NCI-H187 (cell line): ENCODE data around the gene FBXO5.
A peak's percentile ranks its signal among the peaks of the same experiment; 100 is the strongest.
"Not testable (repeated sequence)": the region's sequence is repeated elsewhere in the genome, so short reads cannot be mapped to it uniquely, and the experiment has no call there.

Experiments
- DNase-seq, 2 experiments: peaks; one replicate each; lab custom pipeline; 2025; lab: John Stamatoyannopoulos, UW

Gene FBXO5, protein sequence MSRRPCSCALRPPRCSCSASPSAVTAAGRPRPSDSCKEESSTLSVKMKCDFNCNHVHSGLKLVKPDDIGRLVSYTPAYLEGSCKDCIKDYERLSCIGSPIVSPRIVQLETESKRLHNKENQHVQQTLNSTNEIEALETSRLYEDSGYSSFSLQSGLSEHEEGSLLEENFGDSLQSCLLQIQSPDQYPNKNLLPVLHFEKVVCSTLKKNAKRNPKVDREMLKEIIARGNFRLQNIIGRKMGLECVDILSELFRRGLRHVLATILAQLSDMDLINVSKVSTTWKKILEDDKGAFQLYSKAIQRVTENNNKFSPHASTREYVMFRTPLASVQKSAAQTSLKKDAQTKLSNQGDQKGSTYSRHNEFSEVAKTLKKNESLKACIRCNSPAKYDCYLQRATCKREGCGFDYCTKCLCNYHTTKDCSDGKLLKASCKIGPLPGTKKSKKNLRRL

DNA sequence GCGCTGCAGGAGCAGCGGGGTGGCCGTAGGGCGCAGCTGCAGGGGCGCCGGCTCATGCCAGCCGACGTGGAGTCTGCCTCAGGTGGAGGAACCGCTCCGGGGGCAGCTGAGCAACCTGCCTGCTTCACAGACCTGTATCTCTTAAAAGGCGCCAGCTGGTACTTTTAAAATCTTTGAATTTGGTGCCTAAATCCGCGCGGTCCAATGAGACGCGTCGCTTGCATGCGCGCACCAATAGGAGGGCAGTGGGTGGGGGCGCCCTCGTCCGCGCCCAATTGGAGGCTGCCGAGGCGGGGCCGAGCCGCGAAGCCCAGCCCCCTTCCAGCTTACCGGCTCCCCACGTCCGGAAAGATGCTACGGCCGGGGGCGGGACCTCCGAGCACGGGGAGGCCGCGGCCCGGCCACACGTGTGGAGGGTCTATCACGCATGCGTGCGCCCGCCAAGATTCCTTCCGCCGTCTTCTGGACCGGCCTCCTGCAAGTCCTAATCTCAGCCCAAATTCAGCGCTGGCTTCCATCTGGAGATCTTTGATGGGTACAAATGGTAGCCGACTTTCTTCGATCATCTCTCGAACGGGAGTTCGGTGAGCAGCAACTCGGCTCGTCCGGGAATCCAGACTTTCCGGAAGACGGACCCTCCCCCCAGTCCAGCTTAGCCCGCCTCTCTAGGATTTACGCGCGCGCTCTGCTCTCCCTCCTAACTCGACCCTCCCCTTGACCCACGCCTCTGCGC lies at the start of gene FBXO5:
FBXO5 (minus strand) TSS at position 138 of the 733 bp plus-strand sequence; CDS start at position 56, 82 bp downstream.
- peak; percentile 94 to 97 for DNase-seq

DNA sequence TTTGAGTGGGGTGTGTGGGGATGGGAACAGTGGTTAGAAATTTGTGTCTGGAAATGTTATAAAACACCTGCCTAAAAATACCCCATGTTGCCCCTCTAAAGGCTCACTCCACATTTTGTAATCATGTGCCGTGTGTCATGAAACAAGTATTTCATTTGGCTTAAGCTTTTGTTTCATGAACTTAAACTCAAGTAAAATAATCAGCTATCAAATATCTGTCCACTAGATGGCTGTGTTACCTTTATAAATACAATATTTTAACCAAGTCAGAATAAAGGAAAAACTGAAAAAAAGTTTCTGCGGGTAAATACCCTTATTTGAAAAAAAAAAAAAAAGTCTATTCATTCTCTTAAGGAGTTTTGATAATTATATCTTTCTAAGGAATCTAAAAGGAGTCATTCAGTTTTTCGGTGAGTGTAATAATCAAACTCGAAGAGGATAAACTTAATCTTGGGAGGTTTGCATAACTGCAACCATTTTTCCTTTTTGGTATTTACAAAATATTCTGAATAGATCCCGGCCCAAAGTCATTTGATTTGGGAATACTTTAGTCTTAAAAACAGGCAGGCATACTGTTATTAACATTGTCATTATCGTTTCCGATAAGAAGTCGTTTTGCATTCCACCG lies 49.5 kb upstream of the FBXO5 start:
- DNase-seq: no peak

DNA sequence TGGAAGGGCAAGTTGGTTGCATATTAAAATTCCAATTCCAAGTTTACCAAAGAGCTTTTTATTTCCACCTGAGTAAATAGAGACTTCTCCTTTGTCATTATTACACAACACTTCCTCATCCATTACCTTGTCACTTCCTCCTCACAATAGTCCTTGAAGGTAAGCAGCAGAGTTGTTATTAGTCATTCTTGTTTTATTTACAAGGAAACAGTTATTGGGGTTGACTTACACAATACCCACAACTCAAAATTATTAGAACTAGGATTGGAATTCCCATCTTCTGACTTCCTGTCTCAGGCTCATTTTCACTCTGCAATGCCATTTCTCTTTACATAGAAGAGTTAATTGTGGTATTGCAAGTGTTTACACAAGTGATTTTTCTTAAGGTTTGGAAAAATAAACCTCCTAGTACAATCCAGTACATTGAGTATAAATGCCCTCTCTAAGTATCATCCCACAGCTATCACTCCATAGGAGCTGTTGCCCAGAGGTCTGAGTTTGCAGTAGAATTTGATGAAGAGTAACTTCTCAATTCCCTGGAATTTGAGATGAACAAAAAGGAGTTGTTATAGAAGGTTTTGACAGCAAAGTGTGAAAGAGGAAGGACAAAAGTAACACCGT lies 48.6 kb upstream of the FBXO5 start:
- no peak for DNase-seq

DNA sequence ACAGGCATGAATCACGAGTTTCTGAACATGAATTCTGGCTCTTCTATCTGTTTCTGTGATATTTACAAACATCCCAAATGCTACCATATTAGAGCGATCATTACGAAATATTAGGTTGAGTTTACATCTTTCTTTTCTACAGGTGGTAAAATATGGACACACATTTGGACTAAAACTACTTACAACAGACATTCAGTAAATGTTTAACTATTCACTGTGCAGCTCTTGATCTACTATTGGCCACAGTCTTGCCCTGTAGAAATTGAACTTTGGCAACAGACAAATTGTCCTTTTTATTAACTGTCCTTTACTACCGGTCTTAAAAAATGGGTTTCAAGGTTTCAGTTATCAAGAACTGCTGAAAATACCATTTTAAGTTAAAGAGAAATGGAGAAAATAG lies 46.1 kb upstream of the FBXO5 start:
- DNase-seq: no peak

DNA sequence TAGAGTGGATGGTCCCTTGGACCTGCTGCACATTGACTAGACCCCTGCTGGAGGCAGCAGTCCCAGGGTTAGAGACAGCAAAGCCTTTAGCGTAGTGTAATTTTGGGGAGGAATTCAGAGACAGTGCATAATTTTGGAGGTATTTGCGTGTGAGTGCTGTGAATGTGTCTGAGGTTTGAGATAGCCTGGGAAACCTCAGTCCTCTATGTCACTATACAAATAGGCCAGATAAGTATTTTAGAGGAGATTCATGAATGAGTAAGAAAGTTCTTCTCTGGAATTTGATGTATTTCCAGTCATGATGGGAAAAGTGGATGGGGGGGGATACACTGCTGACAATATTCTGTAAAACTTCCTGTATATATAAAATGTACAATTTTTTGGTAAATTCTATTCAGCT lies 45.4 kb upstream of the FBXO5 start:
- no peak for DNase-seq

DNA sequence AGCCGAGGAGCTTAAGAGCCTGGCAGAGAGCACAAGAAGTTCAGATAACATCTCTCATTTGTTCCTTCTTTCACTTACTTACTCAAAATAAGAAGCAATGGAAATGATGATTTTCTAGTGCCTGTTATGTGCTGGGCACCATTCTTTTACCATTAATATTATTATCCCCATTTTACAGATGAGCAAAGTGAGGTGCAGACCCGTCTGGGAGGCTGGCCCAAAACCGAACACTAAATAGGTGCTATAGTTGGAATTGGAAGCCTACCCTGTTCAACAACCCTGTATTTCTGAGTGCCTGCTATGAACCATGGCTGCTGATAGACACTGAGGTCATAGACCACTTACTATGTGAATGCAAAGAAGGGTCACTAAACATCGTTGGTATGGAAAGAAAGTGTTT lies 44.6 kb upstream of the FBXO5 start:
- DNase-seq: no peak

DNA sequence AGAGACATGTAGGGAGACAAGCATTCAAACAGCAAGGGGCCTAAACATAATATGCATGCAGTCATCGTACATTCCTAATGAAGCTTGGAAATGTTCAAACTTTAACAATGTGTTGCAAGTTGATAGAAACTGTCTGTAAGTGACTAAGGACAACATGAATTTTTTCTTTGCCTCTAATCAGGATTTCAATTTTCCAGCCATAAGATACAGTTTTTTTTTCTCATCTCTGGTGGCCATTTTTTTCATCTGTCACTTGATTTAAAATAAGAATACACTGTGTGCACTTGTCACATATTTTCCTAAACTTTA lies 41.8 kb upstream of the FBXO5 start:
- DNase-seq: no peak

DNA sequence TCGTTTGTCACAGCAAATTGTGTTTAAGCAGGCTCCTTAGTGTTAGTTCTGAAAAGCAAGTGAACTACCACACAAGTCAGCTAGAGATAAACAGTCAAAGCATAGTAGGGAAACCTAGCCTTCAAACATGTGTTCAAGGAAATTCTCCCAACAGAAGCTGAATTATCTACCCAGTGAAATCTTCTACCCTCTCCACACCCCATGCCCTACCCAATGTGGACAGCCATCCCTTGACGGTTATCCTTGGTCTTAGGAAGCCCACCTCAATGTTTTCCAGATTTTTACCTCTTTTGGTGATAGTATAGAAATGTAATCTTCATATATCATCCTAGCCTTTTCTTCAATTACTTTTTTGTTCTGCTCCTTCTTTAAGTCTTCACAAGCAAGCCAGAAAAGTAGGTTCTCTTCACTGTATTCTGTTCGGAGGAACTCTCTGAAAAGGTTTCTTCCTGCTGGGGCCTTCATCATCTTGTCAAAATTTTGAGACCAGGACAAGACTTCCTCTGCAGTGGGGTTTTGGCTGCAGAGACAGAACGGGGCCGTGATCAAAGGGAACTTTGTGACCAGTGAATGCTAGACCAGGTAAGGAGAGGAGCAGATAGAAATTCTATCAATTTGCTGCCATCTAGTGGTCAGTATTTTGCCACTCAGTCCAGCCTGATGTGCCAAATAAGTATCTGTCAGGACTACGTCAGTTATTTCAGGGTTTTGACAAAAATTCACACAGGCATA lies 41.3 kb upstream of the FBXO5 start:
- DNase-seq: peak in 1 of 2 experiments; percentile 14

DNA sequence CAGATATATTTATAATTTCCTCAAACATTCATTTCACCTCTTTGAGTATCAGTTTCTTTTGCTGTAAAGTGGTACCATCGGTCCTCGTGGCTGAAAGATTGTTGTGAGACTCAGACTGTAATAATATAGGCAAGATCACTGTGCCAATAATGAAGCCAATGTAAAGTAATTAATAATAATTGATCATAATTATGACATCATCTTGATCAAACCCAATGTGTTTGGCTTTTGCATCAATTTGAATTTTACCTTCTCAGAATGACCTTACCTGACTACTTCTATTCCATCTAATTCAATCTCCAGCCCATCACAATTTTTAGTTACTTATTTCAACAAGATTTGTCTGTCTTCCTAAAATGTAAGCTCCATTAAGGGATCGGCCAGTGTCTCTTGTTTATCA lies 35.5 kb upstream of the FBXO5 start:
- no peak for DNase-seq

DNA sequence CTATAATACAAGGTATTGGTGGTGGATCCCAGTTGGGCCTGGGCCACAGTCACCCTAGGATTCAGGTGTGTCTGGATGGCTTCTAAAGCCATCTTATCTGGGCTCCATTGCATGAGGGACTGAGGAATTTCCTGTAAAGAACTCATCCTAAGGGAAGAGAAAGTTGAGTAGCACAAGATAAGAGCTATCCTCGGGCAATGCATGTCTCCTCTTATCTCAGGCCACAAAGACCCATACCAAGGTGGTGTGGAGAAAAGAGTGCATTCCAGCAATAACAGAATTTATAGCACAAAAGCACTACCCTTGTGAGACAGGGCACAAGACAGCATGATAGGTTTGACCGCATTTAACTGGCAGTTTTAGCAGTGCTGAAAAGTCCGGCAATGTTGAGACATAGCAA lies 34.0 kb upstream of the FBXO5 start:
- DNase-seq: no peak

DNA sequence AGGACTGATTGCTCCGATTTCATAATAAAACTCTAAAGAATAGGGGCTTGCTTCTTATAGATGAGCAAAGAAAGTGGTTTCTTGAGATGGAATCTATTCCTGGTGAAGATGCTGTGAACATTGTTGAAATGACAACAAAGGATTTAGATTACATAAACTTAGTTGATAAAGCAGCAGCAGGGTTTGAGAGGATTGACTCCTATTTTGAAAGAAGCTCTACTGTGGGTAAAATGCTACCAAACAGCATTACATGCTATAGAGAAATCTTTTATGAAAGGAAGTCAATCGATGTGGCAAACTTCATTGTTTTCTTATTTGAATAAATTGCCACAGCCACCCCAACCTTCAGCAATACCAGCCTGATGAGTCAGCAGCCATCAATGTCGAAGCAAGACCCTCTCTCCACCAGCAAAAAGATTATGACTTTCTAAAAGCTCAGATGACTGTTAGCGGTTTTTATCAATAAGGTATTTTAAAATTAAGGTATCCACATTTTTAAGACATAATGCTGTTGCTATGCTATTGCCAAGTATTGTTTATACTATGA lies 32.3 kb upstream of the FBXO5 start:
- no peak for DNase-seq

DNA sequence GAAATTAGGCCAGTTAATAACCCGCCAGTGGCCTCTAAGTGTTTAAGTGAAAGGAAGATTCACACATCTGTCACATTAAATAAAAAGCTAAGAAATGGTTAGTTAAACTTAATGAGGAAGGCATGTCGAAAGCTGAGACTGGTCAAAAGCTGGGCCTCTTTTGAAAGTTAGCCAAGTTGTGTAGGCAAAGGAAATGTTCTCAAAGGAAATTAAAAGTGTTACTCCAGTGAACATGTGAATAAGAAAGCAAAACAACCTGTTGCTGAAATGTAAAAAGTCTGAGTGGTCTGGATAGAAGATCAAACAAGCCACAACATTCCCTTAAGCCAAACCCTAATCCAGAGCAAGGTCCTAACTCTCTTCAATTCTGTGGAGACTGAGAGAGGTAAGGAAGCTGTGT lies 30.6 kb upstream of the FBXO5 start:
- no peak for DNase-seq

DNA sequence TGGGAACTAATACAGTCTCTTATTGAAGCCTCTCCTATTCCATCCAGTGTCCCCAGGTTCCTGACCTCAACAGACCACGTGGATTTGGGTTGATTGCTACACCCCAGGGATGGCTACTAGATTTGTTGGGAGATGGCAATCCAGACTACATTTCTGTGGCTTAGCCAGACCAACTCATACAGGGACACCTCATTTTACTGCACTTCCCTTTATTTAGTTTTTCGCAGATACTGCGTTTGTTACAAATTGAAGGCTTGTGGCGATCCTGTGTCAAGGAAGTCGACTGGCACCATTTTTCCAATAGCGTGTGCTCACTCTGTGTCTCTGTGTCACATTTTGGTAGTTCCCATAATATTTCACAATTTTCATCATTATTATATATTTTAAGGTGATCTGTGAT lies 30.0 kb upstream of the FBXO5 start:
- no peak for DNase-seq

DNA sequence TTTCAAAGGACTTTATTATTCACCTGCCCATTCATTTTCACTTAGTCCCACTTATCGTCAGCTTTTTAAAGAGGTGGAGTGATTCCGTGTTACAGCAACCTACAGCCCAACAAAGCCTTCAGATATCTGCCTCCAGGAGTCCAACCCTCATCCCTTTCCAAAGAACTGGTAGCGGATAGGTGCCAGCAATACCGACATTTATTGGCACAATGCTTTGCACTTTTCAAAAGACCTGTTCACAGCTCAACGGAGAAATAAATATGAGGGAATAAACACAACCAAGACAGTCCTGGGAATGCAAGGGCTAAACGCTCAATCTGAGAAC lies 20.5 kb upstream of the FBXO5 start:
- no peak for DNase-seq

DNA sequence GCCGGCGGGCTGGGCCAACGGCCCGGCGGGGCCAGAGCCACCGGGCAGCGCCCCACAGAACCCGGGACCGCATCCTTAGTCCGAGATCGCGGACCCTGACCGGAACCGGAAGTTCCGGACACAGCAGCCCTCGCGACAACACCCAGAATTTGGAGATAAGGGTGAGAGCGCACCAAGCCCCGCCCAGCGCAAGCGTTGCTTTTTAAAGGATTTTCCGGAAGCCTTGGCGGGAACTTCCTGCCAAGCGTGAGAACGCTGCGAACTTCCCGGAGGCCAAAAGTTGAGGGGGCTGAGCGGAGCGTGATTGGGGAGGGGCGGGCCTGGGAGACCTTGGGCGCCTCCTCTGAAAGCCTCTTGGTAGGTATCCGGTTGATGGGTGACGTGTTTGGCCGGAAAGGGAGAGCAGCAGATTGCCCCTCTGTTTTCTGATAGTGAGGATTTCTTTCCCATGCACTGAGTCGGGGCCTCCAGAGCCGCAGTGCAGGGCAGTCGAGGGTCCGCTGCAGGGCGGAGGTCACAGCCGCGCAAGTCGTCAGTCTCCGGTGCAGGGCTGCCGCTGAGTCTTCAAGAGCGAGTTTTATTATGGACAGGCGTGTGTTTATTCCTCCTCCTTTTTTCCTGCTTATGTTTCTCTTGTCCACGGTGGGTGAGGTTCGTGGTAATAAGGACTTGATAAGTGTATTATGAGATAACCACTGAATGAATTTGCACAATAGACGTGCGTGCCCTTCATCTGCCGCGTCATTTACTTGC lies 19.9 kb upstream of the FBXO5 start, which contains the start of gene MTRF1L:
MTRF1L (minus strand) TSS at position 97 of the 753 bp plus-strand sequence; CDS start at position 73, 24 bp downstream.
- DNase-seq: peak; percentile 71 to 85

DNA sequence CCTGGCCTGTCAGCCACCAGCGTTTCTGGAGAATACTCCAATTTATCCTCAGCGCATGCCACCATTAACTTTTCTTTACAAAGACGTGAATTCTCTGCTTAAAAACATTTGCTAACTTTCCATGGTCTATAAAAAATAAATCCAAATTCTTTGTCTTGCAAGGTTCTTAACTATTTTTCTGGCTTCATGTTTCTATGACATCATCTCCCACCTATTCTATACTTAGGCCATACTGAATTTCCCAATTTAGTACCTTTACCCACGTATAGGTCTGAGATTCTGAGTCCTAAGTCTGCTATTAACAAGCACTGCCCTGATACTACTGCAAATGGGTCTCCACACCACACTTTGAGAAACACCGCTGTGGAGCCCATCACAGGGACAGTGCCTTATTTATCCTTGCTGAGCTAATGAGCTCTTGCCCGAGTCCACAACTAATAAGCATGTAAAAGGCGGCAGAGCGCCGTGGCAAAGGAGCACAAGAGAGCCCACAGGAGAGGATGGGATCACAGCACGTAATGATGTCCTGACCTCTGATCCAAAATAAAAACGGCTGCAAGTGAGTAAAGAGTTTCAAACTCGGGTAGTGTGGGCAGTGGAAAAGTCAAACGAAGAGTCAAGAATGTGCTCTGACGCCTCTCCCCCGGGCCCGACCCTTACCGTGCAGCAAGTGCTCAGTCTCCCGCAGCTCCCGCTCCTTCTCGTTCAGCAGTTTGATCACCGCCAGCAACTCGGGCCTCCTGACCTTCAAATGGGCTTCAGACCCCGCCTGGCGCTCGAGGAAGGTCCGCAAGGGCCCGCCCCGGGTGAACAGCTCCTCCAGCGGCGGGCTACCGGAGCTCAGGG lies 19.1 kb upstream of the FBXO5 start:
- no peak for DNase-seq

DNA sequence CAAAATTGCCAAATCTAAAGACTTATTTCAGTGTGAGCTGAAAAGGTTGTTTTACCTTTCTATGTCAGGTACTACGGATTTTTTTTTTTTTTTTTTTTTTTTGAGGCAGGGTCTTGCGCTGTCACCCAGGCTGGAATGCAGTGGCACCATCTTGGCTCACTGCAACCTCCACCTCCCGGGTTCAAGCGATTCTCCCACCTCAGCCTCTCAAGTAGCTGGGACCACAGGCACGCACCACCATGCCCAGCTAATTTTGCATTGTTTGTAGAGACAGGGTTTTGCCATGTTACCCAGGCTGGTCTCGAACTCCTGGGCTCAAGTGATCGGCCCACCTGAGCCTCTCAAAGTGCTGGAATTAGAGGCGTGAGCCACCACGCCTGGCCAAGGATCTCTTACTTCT lies 17.9 kb upstream of the FBXO5 start:
- not testable (repeated sequence) for DNase-seq

DNA sequence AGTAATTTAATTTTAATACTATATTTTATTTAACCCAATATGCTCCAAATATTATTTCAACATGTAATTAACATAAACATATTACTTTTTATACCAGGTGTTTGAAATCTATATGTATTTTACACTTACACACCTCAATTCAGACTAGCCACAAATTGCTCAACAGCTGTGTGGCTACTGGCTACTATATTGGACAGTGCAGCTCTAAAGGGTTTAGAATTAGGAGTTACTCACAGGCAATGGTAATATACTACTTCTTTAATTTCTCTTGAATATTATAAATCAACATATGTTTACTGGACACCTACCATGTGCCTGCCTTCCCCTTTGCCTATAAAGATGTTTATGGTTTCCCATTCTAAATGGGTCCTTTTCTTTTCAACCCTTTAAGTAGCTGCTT lies 17.4 kb upstream of the FBXO5 start:
- no peak for DNase-seq

DNA sequence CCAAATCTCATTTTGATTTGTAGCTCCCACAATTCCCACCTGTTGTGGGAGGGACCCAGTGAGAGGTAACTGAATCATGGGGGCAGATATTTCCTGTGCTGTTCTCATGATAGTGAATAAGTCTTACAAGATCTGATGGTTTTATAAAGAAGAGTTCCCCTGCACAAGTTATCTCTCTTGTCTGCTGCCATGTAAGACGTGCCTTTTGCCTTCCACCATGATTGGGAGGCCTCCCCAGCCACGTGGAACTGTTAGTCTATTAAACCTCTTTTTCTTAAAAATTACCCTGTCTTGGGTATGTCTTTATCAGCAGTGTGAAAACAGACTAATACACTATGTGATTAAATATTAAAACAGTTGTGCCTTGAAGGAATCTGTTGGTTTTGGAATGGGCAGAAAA lies 16.7 kb upstream of the FBXO5 start:
- not testable (repeated sequence) for DNase-seq

DNA sequence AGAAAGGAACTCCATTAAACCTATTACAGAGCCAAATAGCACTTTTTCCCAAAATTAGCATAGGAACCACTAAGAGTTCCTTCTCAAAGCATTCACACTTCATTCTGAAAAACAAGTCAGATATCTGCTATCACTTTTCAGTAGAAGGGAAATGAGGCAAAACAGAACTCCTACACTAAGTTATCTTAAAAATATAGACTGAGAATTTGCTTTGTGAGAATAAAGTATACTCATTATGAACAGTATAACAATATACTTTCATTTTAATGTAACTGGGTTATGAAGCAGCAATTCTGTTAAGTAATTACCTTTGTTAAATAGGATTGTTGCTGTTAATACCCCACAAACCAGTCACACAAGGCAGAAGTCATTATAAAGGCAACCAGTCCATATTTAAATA lies 11.0 kb upstream of the FBXO5 start:
- DNase-seq: no peak
